ENCODE data around the gene PTPN12. TPM values are rescaled to one million over a fixed set of nuclear protein-coding genes. Genes with fewer than 3 reads are reported as not detected.
"Not testable (repeated sequence)": the region's sequence is repeated elsewhere in the genome, so short reads cannot be mapped to it uniquely, and the experiment has no call there.

PTPN12 gene
- polyA plus RNA-seq (ENCODE audit: insufficient read length in 4 of 4): 100 to 1,000 TPM in 1 of 4 donors, 10 to 100 TPM in 3; 91.2 to 104 (median 96.8) TPM

DNA sequence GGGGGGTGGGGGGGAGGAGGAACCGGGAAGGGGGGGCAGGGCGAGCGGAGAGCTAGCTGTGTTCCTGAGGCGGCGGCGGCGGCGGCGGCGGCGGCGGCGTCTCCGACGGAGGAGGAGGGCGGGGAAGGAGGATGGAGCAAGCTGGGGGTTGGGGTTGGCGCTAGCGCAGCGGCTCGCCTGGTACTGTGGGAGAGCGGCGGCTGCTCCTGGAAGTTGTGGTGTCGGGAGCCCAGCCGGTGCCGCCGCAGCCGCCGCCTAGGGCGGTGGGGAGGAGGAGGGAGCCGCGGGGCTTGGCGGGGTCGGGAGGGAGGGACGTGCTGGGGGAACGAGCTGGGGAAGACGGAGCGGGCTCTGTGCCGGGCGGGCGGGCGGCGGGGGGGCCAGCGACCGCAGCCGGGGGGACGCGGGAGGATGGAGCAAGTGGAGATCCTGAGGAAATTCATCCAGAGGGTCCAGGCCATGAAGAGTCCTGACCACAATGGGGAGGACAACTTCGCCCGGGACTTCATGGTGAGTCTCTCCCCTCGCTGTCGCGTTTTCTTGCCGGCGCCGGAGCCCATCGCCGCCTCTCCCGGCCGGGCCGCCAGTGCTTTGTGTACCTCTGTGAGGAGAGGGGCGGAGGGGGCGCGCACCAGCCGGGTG, at the start of gene PTPN12:
Gene PTPN12 (plus strand): TSS at position 160 of the 642 bp plus-strand sequence. CDS start 252 bp downstream, at position 412.
- peak; percentile 18 to 40 (median 32) for DNase-seq (ENCODE audit: low read depth in 4 of 4, low spot score in 3 of 4)

DNA sequence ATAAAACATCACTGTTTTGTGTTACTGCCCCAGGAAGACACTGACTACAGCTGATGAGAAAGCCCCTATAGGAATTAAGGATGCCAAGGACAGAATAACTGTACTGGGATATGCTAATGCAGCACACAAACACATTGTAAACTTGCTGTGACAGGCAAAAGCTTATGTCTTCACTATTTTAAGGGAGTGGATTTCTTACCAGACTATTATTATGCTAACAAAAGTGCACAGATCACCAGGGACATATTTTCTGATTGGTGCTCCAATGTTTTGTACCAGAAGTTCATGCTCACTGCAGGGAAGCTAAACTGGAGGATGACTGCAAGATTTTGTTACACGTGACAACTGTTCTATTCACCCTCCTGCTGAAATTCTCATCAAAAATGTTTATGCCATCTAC, 48.1 kb upstream of the PTPN12 start:
- DNase-seq (ENCODE audit: low read depth in 4 of 4, low spot score in 3 of 4): no peak

DNA sequence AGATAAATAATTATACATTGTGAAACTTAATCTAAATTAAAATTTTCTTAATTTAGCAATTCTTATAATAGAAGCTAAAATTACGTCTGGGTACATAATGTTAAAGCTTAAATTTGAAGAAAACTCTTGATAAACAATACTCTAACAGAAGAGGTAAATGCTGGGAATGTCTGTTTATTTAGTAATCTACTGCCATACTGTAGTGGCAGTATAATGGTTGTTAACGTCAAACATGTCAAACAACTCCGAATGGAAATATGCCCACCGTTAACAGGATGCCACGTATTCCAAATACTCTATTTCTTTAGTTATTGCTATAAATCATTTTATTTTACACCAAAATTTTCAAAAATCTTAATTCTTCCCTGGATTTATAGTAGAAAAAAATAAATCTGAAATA, 40.0 kb upstream of the PTPN12 start:
- no peak for DNase-seq (ENCODE audit: low read depth in 4 of 4, low spot score in 3 of 4)

DNA sequence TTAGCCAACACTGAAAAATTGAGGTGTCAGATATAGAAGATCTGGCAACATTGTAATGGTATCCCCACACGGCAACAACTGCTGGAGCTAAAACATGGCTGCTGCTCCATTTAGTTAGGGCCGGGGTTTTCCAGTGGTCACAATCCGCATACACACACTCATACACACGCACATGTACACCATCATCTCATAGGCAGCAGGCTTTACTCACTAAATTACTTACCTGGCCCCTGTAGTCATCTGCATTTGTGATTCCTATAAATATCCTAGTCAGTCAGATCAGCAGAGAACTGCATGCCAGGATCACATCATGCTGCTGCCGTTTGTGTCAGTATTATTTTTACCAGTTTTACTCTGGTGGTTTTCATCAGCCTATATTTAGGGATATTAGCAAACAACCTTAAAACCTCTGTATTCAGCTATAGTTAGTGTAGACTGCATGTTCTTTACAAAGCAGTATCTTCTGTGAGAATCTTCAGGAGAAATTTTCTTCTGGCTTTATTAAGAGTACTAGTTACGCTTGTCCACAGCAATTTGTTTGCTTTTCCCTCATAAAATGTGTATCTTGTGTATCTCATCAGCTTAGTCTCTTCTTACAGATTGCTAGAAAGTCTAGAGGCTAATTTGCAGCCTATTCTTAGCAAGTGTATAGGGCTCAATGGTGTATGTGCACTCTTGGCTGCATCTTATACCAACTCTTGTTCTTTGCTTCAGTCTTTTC, 38.3 kb upstream of the PTPN12 start:
- DNase-seq (ENCODE audit: low read depth in 4 of 4, low spot score in 3 of 4): no peak

DNA sequence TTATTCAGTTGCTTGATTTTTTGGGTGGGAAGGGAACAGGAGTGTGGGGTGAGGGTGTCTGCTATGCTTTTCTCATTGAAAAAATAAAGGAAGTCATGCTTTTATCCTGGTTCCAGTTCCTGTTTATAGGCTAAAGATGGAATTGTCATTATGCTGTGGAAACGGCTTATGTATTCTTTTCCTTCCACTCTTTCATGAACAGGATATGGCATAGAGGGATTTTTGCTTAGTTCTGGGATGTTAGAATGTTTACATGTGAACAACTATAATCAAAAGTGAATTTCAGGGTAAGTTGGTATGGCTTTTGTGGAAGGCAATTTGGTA, 35.9 kb upstream of the PTPN12 start:
- no peak for DNase-seq (ENCODE audit: low read depth in 4 of 4, low spot score in 3 of 4)

DNA sequence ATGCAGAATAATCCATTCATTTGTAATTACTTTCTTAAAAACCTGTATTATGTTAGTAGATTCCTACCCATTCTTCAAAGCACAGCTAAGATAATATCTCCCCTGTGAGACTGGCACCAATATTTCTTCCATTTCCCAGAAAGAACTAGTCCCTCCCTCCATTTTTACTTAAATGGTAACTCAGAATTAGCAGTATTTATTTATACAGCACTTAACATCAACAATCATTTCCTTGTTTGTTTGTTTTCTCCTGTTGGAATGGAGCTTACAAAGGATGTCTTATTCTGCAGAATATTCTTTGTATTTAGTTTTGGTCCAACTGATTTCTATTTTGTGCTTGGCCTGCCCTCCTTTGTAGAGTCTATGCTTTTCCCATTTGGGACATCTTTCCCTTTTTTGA, 32.1 kb upstream of the PTPN12 start:
- DNase-seq (ENCODE audit: low read depth in 4 of 4, low spot score in 3 of 4): no peak

DNA sequence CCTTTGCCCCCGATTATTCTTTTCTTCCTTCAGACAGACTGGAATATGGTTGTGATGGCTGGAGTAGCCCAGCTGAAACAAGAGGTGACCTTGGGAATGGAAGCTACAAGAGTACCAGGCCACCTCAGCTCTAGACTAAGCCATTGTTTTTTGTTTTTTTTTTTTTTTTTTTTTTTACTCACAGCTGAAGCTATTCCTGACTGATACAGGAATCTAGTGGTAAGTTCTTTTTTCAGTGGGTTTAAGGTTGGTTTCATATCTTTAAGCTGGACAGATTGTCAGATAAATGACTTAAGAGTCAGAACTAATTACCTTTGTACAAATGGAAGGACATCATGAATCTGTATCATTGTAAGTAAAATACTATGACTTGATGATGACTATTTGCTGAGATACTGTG, 30.2 kb upstream of the PTPN12 start:
- DNase-seq (ENCODE audit: low read depth in 4 of 4, low spot score in 3 of 4): no peak

DNA sequence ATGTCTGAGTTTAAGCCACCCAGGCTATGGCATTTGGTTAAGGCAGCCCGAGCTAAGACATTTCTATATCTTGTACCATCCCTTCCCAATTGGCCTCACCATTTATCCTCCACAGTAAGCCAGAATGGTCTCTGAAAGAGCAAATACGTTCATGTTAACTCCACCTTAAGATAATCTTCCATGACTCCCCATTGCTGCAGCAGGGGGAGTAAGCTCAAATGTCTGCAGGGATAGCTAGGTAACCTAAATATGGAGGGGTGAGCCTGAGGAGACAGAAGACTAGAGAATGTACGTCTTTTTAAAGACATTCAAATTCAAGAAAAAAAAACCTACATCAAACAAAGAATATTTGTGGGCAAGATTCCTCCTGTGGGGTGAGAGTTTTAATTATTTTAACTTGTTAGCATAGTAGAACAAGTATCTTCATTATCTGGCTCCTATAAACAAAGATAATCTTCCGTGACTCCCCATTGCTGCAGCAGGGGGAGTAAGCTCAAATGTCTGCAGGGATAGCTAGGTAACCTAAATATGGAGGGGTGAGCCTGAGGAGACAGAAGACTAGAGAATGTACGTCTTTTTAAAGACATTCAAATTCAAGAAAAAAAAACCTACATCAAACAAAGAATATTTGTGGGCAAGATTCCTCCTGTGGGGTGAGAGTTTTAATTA, 24.0 kb upstream of the PTPN12 start:
- not testable (repeated sequence) for DNase-seq (ENCODE audit: low read depth in 4 of 4, low spot score in 3 of 4)

DNA sequence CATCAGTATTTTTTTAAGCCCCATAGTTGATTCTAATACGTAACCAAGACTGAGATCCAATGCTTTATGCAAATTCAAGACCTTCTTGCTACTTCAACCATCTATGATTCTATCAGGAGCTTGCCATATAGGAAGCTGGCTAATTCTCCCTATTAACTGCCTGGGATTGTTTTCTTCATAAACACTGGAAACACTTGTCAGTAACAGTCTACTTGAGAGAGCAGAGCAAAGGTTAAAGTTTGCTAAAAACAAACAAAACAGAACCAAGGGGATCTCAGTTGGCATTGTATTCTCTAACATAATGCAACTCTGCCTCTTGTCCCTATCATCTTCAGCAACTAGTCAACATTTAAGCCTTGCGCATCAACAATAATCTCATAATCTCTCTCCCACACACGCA, 21.0 kb upstream of the PTPN12 start:
- no peak for DNase-seq (ENCODE audit: low read depth in 4 of 4, low spot score in 3 of 4)

DNA sequence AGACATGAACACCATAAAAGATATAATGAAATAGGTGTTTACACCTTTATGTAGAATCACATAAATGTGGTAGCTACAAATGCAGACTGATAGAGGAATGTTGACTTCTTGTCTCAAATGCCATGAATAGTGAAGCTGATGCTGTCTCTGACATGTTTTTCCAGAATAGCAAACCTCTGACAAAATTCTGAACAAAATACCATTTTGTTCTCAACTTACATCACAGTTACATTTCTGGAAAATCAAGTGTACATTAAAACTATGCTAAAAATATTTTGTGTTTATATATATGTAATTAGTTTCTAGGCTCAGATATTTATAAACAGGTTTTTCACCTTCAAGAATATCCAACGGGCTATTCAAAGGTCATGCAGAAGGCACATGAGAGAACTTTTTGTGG, 16.8 kb upstream of the PTPN12 start:
- DNase-seq (ENCODE audit: low read depth in 4 of 4, low spot score in 3 of 4): no peak

DNA sequence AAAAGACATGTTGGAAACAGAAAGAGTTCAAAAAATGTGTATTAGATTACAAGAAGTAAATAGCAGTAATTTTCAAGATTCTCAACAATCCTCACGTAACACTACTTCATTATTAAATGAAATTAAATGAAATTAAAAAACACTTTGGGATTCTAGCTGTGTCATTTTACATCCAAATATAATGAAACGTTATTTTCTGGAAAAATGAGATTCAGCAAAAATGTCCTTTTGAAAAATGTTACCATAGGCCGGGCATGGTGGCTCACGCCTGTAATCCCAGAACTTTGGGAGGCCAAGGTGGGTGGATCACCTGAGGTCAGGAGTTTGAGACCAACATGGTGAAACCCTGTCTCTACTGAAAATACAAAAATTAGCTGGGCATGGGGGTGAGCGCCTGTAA, 15.6 kb upstream of the PTPN12 start:
- DNase-seq (ENCODE audit: low read depth in 4 of 4, low spot score in 3 of 4): not testable (repeated sequence)

DNA sequence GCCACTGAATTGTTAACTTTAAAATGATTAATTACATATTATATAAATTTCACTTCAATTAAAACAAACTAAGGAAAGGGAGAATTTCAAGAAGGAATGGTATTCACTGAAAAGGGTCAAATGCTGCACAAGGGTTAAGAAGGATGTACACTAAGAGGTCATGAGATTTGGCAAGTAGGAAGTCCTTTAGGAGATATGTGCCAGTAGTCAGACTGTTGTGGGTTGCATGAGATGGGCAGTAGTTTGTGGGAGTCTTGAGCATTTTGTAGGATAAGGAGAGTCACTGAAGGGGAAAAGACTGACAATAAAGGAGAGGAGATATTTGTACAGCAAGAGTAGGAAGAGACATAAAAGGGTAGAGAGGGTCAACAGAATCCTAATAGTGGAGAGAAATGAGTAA, 12.4 kb upstream of the PTPN12 start:
- no peak for DNase-seq (ENCODE audit: low read depth in 4 of 4, low spot score in 3 of 4)

DNA sequence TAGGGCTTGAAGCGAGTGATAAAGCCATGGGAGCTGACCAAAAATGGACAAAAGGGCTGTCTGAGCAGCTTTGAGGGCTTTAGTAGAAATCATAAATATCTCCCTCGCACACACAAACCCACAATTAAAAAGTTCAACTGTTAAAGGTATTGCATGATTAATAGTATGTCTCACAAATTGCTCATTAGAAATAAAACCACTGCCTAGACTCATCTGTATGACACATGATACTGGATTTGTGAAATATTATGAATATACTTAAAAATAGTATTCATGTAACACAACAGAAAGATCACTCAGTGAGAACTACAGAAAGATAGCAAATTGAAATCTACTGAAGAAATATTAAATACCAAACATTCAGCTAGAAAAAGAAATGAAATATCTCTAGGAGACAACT, 11.9 kb upstream of the PTPN12 start:
- no peak for DNase-seq (ENCODE audit: low read depth in 4 of 4, low spot score in 3 of 4)

DNA sequence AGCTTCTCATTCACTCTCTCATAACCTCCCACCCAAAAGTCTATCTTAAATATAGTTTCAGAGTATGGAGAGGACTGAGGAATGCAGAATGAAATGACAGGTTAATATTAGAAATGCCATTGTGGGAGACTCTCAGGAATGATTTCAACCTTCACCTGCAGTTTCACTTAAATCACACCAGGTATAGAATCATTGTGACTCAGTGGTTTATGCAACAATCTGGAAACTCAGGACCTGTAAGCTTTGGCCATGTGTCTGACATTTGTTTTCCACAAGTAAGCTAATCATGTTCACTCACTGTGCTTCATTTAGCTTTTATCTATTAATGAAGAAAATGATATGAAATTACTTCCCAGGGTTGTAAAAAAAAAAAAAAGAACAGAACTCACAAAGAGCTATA, 8.7 kb upstream of the PTPN12 start:
- no peak for DNase-seq (ENCODE audit: low read depth in 4 of 4, low spot score in 3 of 4)

DNA sequence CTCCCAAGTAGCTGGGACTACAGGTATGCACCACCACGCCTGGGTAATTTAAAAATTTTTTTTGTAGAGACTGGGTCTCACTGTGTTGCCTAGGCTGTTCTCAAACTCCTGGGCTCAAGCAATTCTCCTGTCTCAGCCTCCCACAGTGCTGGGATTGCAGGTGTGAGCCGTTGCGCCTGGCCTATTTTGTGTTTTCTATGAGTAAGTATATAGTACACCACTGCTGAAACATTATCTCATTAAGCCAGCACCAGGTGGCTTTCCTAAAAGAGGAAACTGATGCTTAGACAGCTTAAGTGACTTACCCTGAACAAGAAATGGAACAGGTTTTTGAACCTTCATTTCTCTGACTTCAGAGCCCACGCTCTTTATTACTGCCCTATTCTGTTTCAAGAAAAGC, 7.8 kb upstream of the PTPN12 start:
- no peak for DNase-seq (ENCODE audit: low read depth in 4 of 4, low spot score in 3 of 4)

DNA sequence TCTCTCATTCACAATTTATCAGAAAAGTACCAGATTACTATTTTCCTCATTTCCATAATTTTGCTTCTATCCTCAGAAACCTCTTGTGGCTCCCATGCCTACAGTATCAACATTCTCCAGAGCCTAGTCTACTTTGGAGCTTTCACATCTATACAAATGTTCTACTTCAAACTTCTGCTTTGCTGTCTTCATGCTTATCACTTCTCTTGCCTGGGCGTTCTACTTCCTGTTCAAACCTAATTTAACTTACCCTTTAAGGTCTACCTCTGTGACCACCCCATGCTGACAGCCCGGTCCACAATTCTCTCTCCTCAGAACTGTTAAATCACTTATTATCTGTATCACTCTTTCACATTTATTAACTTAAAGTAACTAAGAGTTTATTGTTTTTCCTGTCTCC, 6.1 kb upstream of the PTPN12 start:
- DNase-seq (ENCODE audit: low read depth in 4 of 4, low spot score in 3 of 4): no peak

DNA sequence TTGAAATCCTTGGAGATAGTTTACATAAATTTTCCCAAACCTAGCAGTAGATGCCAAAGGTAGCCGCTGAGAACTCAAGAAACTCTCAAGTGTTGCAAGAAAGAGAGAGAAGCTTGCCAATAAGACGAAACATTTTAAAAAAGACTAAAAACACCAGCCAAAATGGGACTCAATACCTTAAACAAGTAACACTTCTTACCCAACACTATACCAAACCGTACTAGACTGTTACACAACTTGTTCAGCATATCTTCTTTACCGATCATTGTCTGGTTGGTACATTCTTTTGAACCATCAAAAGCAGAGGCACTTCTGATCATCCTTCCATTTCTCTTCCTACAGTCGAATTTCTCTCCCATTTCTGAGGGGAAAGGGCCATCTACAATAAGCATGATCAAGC, 4.8 kb upstream of the PTPN12 start:
- DNase-seq (ENCODE audit: low read depth in 4 of 4, low spot score in 3 of 4): no peak

DNA sequence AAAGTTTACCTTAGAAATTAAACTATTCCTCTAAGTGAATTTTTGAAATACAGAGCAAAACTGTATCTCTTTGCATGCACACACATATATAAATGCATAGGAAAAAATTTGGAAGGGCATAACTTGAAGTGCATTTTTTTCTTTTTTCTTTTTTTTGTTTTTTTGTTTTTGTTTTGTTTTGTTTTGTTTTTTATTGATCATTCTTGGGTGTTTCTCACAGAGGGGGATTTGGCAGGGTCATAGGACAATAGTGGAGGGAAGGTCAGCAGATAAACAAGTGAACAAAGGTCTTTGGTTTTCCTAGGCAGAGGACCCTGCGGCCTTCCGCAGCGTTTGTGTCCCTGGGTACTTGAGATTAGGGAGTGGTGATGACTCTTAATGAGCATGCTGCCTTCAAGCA, 4.4 kb upstream of the PTPN12 start:
- DNase-seq (ENCODE audit: low read depth in 4 of 4, low spot score in 3 of 4): not testable (repeated sequence)

DNA sequence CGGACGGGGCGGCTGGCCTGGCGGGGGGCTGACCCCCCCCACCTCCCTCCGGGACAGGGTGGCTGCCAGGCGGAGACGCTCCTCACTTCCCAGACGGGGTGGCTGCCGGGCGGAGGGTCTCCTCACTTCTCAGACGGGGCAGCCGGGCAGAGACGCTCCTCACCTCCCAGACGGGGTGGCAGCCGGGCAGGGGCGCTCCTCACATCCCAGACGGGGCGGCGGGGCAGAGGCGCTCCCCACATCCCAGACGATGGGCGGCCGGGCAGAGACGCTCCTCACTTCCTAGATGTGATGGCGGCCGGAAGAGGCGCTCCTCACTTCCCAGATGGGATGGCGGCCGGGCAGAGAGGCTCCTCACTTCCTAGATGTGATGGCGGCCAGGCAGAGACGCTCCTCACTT, 3.0 kb upstream of the PTPN12 start:
- DNase-seq (ENCODE audit: low read depth in 4 of 4, low spot score in 3 of 4): not testable (repeated sequence)

DNA sequence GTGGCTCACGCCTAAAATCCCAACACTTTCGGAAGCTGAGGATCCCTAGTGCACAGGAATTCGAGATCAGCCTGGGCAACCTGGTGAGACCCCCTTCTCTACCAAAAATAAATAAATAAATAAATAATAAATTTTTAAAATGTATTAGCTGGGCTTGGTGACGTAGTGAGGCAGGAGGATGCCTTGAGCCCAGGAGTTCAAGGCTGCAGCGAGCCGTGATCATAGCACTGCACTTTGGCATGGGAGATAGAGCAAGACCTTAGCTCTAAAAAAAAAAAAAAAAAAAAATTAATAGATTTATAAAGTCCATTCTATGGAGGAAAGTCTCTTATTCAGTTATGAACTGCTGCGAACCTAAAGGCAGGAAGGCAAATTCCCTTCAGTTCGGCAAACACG, 1.1 kb upstream of the PTPN12 start:
- DNase-seq (ENCODE audit: low read depth in 4 of 4, low spot score in 3 of 4): no peak

DNA sequence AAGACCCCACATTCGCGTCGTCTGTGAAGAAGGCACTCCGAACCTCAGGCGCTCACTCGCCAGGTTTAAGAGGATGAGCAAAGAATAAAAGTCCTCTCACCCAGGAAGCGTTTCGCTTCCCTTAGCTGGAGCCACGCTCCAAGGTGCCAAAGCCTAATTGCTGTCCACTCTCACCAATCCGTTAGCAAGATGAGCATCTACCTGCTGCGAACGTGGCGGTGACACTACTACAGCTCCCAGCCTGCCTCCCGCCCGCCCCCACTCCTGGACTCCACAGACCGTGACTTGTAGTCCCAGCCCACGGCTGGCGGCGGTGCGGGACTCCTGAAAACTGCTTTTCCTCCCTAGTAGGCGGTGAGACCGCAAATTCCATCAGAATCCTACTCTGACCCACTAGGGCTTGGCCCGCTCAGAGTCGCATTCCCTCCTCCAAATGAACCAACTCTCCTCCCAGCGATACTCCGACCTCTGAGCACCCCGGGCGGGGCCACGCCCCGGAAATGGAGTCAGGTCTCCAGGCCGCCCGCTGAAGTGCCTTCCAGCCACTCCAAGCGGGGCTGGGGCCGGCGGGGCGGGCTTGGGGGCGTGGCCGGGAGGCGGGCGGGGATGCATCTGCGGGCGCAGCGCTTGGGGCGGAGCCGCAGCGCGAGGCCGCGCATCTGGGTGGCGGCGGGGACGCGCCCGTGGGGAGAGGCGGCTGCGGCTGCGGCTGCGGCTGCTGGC, 521 bp upstream of the PTPN12 start:
- peak; percentile 87 to 92 (median 90) for DNase-seq (ENCODE audit: low read depth in 4 of 4, low spot score in 3 of 4)

Data from left renal pelvis (tissue), 4 donors.